ENCODE results near the gene PKN3.

The PKN3 gene

GRCh38 chr9:128733256-128733655, 31.0 kb downstream of the PKN3 start:
- H3K4me3 ChIP-seq (ENCODE audit: low read depth, low read length) = no peak overlapping the region

- H3K4me3 ChIP-seq (ENCODE audit: low read depth, low read length) = no peak overlapping the region
These were observed 33.1 kb downstream of the PKN3 start for GRCh38 chr9:128735373-128735772.

- H3K4me3 ChIP-seq (ENCODE audit: low read depth, low read length) = no peak overlapping the region
These were observed 40.1 kb downstream of the PKN3 start for GRCh38 chr9:128742401-128742800.

- H3K4me3 ChIP-seq (ENCODE audit: low read depth, low read length) = no peak overlapping the region
These were observed 41.1 kb downstream of the PKN3 start for GRCh38 chr9:128743421-128743820.

GRCh38 chr9:128747241-128747640, 44.9 kb downstream of the PKN3 start:
- H3K4me3 ChIP-seq (ENCODE audit: low read depth, low read length) = no peak overlapping the region

GRCh38 chr9:128750926-128751595, 48.8 kb downstream of the PKN3 start:
- H3K4me3 ChIP-seq (ENCODE audit: low read depth, low read length) = no peak overlapping the region

- H3K4me3 ChIP-seq (ENCODE audit: low read depth, low read length) = no peak overlapping the region
These were observed 51.3 kb downstream of the PKN3 start for GRCh38 chr9:128753627-128754026.

- H3K4me3 ChIP-seq (ENCODE audit: low read depth, low read length) = no peak overlapping the region
These were observed 55.3 kb downstream of the PKN3 start for GRCh38 chr9:128757602-128758001.

GRCh38 chr9:128762671-128763449, 60.6 kb downstream of the PKN3 start:
- no peak overlapping the region for H3K4me3 ChIP-seq (ENCODE audit: low read depth, low read length)

GRCh38 chr9:128764361-128764760, 62.1 kb downstream of the PKN3 start:
- H3K4me3 ChIP-seq (ENCODE audit: low read depth, low read length) = no peak overlapping the region

- no peak overlapping the region for H3K4me3 ChIP-seq (ENCODE audit: low read depth, low read length)
These were observed 63.2 kb downstream of the PKN3 start for GRCh38 chr9:128765499-128765898.

GRCh38 chr9:128768606-128769005, 66.3 kb downstream of the PKN3 start:
- no peak overlapping the region for H3K4me3 ChIP-seq (ENCODE audit: low read depth, low read length)

All from iPS-11a (cell line).